OCI-LY3 (cell line): ENCODE results near the gene LARGE2.

Experiments used
- CTCF ChIP-seq: fragments of 200-600, 300-600 bp; sonication (generic); IDR thresholded peaks from 2 replicates; pipeline ENCODE4 v1.5.1; 2014; ENCODE audit warnings: antibody characterized with exemption, low read length, low read depth
- EZH2phosphoT487 ChIP-seq: fragments of 200-600 bp; shearing (Covaris generic); IDR thresholded peaks from 2 replicates; pipeline ENCODE4 v1.6.1; 2018; ENCODE audit warnings: antibody characterized with exemption, mixed run types, low read depth

- no peak for TF ChIP-seq CTCF
- no peak for TF ChIP-seq EZH2phosphoT487
These were observed 38.1 kb downstream of the LARGE2 start for GRCh38 chr11:45960387-45961095.
